OCI-LY1 (cell line): ENCODE results near the gene ARMC9.

Experiments
- EZH2 ChIP-seq: fragments of 200-600 bp; sonication (generic), shearing (Covaris generic); IDR thresholded peaks from 2 replicates; pipeline ENCODE4 v1.8.0; 2017; ENCODE audit warnings: borderline replicate concordance, mixed run types, mild to moderate bottlenecking, antibody characterized with exemption, low read length, moderate library complexity, mixed read lengths
- TF ChIP-seq, protein P1 (sequence below): fragments of 200-600 bp; sonication (generic), shearing (Covaris generic); IDR thresholded peaks from 2 replicates; pipeline ENCODE4 v1.5.1; 2017; ENCODE audit warnings: mild to moderate bottlenecking, antibody characterized with exemption, low read length, moderate library complexity, mixed read lengths

DNA sequence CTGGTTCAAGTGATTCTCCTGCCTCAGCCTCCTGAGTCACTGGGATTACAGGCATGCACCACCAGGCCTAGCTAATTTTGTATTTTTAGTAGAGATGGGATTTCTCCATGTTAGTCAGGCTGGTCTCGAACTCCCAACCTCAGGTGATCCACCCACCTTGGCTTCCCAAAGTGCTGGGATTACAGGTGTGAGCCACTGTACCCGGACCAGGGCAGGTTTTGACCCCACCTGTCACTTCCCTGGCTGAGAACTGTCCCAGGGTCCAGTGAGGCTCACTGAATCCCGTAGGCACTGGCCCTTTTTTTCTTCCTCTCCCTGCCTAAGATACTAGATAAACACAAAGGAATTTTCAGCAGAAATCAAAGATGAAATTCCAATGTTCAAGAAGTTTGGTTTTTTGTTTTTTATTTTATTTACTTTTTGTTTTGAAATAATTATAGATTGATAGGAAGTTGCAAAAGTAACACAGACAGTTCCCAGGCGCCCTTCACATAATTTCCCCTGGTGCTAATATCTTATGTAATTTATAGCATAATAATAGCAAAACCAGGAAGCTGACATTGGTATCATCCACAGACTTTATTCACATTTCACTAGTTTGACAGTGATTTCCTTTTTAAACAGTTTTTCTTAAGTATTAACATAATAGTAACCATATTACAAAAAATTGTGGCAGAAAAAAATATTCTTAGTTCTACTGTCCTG, 144.7 kb downstream of the ARMC9 start:
- TF ChIP-seq, protein P1, sequence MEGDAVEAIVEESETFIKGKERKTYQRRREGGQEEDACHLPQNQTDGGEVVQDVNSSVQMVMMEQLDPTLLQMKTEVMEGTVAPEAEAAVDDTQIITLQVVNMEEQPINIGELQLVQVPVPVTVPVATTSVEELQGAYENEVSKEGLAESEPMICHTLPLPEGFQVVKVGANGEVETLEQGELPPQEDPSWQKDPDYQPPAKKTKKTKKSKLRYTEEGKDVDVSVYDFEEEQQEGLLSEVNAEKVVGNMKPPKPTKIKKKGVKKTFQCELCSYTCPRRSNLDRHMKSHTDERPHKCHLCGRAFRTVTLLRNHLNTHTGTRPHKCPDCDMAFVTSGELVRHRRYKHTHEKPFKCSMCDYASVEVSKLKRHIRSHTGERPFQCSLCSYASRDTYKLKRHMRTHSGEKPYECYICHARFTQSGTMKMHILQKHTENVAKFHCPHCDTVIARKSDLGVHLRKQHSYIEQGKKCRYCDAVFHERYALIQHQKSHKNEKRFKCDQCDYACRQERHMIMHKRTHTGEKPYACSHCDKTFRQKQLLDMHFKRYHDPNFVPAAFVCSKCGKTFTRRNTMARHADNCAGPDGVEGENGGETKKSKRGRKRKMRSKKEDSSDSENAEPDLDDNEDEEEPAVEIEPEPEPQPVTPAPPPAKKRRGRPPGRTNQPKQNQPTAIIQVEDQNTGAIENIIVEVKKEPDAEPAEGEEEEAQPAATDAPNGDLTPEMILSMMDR = no peak
- no peak for TF ChIP-seq EZH2
